Measurements from ENCODE around the gene GEMIN4. TPM values are rescaled to one million over a fixed set of nuclear protein-coding genes. Genes with fewer than 3 reads are reported as not detected.

Gene GEMIN4
- polyA plus RNA-seq, 1 donor (not counting 4 experiments of a cell fraction or from before 2014, with no cell fraction given), result 29.5 TPM

DNA sequence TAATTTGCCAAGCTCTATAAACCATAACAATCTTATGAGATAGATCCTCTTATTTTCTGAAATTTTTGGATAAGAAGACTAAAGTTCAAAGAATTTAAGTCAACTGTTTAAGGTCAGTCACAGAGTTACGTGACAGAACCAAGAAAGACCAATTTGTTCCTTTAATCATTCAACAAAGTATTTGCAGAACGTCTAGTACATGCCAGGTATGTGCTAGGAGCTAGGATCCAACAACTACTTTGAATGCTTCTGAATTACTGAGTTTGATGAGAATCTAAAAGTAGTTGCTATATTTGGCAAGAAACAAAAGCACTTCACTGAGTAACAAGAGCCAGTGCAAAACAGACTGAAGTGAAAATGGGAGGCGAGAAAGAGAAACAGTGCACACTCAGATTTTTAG, 15.0 kb upstream of the GEMIN4 start:
- no peaks in the 10 kb centered on the region for H3K27me3 ChIP-seq (ENCODE audit: control insufficient read depth, extremely low read depth, insufficient read depth, low read length)
- H3K27ac ChIP-seq (ENCODE audit: control insufficient read depth, insufficient read depth, low read length), result no peak overlapping the region
- H3K9ac ChIP-seq (ENCODE audit: control insufficient read depth, extremely low read depth, insufficient read depth, low read length), result no peak overlapping the region
- H3K4me1 ChIP-seq (ENCODE audit: control insufficient read depth, extremely low read depth, insufficient read depth, low read length), result no peaks in the 10 kb centered on the region
- no peaks in the 10 kb centered on the region for H3K79me2 ChIP-seq (ENCODE audit: control insufficient read depth, insufficient read depth, low read length)
- dilution Hi-C loops (cut with MboI; ENCODE audit: extremely low pct_ligation_motif_present, low sequenced_read_pairs), result no loop called here
- H4K20me1 ChIP-seq (ENCODE audit: control insufficient read depth, extremely low read depth, insufficient read depth, low read length), result no peaks in the 10 kb centered on the region
- peaks cover 26 to 35% of the 10 kb centered on the region in 2 experiments for H3K36me3 ChIP-seq (ENCODE audit: control insufficient read depth in 2 of 2, extremely low read depth in 1 of 2, insufficient read depth in 2 of 2, low read length in 2 of 2)
- H3K9me1 ChIP-seq (ENCODE audit: control insufficient read depth, extremely low read depth, insufficient read depth, low read length), result no peaks in the 10 kb centered on the region
- no peak overlapping the region for H2AFZ ChIP-seq (ENCODE audit: control insufficient read depth, low read length)
- no peak overlapping the region for H3K4me2 ChIP-seq (ENCODE audit: control insufficient read depth, extremely low read depth, insufficient read depth, low read depth, low read length)
- H3K4me3 ChIP-seq (ENCODE audit: control insufficient read depth in 2 of 3, extremely low read depth in 1 of 3, insufficient read depth in 2 of 3, low read depth in 1 of 3, low read length in 3 of 3), result no peak overlapping the region
- no peak for DNase-seq (ENCODE audit: low read depth, low spot score)
- TF ChIP-seq, protein P1, sequence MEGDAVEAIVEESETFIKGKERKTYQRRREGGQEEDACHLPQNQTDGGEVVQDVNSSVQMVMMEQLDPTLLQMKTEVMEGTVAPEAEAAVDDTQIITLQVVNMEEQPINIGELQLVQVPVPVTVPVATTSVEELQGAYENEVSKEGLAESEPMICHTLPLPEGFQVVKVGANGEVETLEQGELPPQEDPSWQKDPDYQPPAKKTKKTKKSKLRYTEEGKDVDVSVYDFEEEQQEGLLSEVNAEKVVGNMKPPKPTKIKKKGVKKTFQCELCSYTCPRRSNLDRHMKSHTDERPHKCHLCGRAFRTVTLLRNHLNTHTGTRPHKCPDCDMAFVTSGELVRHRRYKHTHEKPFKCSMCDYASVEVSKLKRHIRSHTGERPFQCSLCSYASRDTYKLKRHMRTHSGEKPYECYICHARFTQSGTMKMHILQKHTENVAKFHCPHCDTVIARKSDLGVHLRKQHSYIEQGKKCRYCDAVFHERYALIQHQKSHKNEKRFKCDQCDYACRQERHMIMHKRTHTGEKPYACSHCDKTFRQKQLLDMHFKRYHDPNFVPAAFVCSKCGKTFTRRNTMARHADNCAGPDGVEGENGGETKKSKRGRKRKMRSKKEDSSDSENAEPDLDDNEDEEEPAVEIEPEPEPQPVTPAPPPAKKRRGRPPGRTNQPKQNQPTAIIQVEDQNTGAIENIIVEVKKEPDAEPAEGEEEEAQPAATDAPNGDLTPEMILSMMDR (optimal IDR thresholded peaks at IDR 0.05 in 1 of 3, IDR thresholded peaks at IDR 0.05 in 1 of 3, conservative IDR thresholded peaks at IDR 0.05 in 1 of 3; ENCODE audit: extremely low read depth in 1 of 3, insufficient read depth in 2 of 3, low read length in 3 of 3), result no peak
- no peak for TF ChIP-seq EZH2 (IDR thresholded peaks at IDR 0.05; ENCODE audit: low read length)
- H3K9me3 ChIP-seq (ENCODE audit: control insufficient read depth, low read depth, low read length), result no peaks in the 10 kb centered on the region
- no peak for FAIRE-seq

- Histone ChIP-seq H3K27me3 (ENCODE audit: control insufficient read depth, extremely low read depth, insufficient read depth, low read length) (no peaks in the 10 kb centered on the region), H3K9me1 (ENCODE audit: control insufficient read depth, extremely low read depth, insufficient read depth, low read length) (no peaks in the 10 kb centered on the region), H4K20me1 (ENCODE audit: control insufficient read depth, extremely low read depth, insufficient read depth, low read length) (no peaks in the 10 kb centered on the region), H2AFZ (ENCODE audit: control insufficient read depth, low read length) (no peak overlapping the region), H3K9ac (ENCODE audit: control insufficient read depth, extremely low read depth, insufficient read depth, low read length) (no peak overlapping the region), H3K9me3 (ENCODE audit: control insufficient read depth, low read depth, low read length) (no peaks in the 10 kb centered on the region), H3K79me2 (ENCODE audit: control insufficient read depth, insufficient read depth, low read length) (no peaks in the 10 kb centered on the region), H3K4me2 (ENCODE audit: control insufficient read depth, extremely low read depth, insufficient read depth, low read depth, low read length) (no peak overlapping the region), H3K27ac (ENCODE audit: control insufficient read depth, insufficient read depth, low read length) (no peak overlapping the region), H3K4me1 (ENCODE audit: control insufficient read depth, extremely low read depth, insufficient read depth, low read length) (peaks cover 13% of the 10 kb centered on the region), H3K36me3 (ENCODE audit: control insufficient read depth in 2 of 2, extremely low read depth in 1 of 2, insufficient read depth in 2 of 2, low read length in 2 of 2) (peaks cover 23 to 30% of the 10 kb centered on the region in 2 experiments), H3K4me3 (ENCODE audit: control insufficient read depth in 2 of 3, extremely low read depth in 1 of 3, insufficient read depth in 2 of 3, low read depth in 1 of 3, low read length in 3 of 3) (no peak overlapping the region)
- TF ChIP-seq, protein P1 (optimal IDR thresholded peaks at IDR 0.05 in 1 of 3, IDR thresholded peaks at IDR 0.05 in 1 of 3, conservative IDR thresholded peaks at IDR 0.05 in 1 of 3; ENCODE audit: extremely low read depth in 1 of 3, insufficient read depth in 2 of 3, low read length in 3 of 3), result no peak
- no peak for TF ChIP-seq EZH2 (IDR thresholded peaks at IDR 0.05; ENCODE audit: low read length)
- DNase-seq (ENCODE audit: low read depth, low spot score) (no peak), FAIRE-seq (no peak)
- dilution Hi-C loops (cut with MboI; ENCODE audit: extremely low pct_ligation_motif_present, low sequenced_read_pairs), result no loop called here
These were observed 8.3 kb upstream of the GEMIN4 start for GRCh38 chr17:760371-760770.

Data from keratinocyte (primary cell).